PC-9 (cell line): Measurements from ENCODE around the gene SCGB3A1.

Source experiments
- EZH2 ChIP-seq: fragments of 200-600 bp; sonication (generic); IDR thresholded peaks from 2 replicates; pipeline ENCODE4 v1.8.0; 2017; ENCODE audit warnings: antibody characterized with exemption, low read depth
- TF ChIP-seq, protein P1 (sequence below): fragments of 200-600 bp; sonication (generic); conservative IDR thresholded peaks from 2 replicates; pipeline ENCODE4 v1.6.1; 2017; ENCODE audit warnings: mixed run types, antibody characterized with exemption, mild to moderate bottlenecking, moderate library complexity

DNA sequence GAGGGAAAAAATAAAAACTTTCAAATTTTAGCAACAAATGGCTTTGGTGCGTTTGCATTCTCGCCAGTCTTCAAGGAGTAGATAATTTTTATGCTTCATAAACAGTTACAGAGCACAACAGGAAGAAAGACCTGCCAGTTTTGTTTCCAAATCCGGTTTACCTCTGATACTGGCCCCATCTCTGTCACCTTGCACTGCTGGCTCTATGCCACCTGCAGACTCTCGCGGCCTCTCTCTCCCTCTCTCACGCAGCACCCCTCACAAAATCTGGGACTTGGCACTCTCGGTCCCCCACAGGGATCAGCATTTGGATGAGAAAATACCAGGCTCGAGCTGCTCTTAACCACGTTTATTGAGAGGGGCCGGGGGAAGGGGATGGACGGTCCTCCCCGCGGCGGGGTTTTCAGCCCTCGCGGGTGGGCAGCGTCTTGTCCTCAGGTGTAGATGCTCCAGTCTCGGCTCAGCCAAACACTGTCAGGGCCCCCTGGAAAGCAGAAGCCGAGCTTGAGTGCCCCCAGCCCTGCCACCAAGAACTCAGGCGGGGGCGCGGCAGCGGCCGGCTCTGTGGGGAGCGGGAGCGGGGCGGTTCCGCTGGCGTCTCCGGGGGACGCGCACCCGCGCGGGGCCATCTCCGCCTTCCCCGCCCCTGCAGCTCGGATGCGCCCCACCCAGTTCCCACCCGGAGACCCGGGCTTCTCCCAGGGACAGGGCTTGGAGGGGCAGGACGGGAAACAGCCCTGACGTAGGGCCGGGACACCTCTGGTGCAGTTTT lies 1.3 kb downstream of the SCGB3A1 start:
- TF ChIP-seq, protein P1, sequence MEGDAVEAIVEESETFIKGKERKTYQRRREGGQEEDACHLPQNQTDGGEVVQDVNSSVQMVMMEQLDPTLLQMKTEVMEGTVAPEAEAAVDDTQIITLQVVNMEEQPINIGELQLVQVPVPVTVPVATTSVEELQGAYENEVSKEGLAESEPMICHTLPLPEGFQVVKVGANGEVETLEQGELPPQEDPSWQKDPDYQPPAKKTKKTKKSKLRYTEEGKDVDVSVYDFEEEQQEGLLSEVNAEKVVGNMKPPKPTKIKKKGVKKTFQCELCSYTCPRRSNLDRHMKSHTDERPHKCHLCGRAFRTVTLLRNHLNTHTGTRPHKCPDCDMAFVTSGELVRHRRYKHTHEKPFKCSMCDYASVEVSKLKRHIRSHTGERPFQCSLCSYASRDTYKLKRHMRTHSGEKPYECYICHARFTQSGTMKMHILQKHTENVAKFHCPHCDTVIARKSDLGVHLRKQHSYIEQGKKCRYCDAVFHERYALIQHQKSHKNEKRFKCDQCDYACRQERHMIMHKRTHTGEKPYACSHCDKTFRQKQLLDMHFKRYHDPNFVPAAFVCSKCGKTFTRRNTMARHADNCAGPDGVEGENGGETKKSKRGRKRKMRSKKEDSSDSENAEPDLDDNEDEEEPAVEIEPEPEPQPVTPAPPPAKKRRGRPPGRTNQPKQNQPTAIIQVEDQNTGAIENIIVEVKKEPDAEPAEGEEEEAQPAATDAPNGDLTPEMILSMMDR, result no peak
- no peak for TF ChIP-seq EZH2
